ENCODE measurements around the gene SFXN2. TPM values are rescaled to one million over a fixed set of nuclear protein-coding genes. Genes with fewer than 3 reads are reported as not detected.
A peak's percentile ranks its signal among the peaks of the same experiment; 100 is the strongest.
"Not testable (repeated sequence)": the region's sequence is repeated elsewhere in the genome, so short reads cannot be mapped to it uniquely, and the experiment has no call there.

SFXN2 gene
- total RNA-seq, 1 experiment from 2014 or later = 18.9 TPM

DNA sequence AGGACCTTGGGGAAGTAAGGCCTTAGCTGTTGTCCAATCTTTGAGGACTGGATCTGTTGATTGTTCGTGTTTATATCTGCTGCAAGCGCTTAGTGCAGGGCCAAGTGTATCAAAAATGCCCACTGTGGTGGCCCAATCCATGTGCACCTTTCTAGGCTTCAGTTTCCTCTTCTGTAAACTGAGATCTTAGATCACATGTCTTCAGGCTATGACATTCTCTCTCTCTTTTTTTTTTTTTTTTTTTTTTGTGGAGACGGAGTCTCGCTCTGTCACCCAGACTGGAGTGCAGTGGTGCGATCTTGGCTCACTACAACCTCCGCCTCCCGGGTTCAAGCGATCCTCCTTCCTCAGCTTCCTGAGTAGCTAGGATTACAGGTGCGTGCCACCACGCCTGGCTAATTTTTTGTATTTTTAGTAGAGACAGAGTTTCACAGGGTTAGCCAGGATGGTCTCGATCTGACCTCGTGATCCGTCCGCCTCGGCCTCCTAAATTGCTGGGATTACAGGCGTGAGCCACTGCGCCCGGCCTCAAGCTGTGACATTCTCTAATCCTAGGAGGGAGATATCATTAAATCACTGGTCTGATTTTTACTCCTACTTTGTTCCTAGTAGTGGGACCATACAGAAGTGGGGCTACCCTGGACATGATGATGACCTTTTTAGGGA lies 2.6 kb downstream of the SFXN2 start:
- DNase-seq (ENCODE audit: low read depth) = not testable (repeated sequence)

GRCh38 chr10:102718220-102718619 lies 3.8 kb downstream of the SFXN2 start:
- DNase-seq (ENCODE audit: low read depth) = no peak

GRCh38 chr10:102720337-102720736 lies 5.9 kb downstream of the SFXN2 start:
- no peak for DNase-seq (ENCODE audit: low read depth)

DNA sequence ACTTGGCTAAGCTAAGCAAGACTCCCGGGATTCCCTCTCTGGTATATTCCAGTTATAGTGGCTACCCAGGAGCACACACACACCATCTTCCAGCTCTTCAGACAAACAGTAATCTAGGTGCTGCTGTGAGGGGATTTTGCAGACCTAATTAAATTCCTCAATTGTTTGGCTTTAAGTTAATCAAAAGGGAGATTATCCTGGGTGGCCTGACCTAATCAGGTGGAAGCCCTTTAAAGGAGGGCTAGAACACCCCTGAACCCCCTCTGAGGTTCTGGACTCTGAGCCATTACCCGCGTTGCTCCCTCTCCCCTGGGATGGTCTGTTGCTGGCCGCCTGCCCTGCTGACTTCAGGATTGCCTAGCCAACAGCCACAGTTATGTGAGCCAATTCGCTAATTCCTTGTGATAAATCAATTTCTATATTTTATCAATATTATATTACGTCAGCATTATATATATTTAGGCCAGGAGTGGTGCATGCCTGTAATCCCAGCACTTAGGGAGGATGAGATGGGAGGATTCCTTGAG lies 6.4 kb downstream of the SFXN2 start:
- DNase-seq (ENCODE audit: low read depth) = no peak

DNA sequence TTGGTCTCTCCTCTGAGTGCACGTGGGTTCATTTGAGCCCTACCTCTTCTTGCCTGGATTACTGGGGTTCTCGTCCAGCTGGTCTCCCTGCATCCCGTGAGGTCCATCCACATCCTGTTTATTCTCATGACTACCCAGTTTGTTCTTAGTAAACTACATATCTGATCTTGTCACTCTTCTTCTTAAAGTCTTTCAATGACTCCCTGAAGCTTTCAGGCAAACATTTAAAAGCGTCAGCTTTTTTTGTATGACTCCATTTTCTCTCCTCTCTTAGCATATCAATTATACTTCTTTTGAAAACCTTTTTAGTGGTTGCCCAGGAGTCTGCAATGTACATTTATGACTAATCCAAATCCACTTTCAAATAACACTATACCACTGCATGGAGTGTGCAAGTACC lies 7.5 kb downstream of the SFXN2 start:
- no peak for DNase-seq (ENCODE audit: low read depth)

DNA sequence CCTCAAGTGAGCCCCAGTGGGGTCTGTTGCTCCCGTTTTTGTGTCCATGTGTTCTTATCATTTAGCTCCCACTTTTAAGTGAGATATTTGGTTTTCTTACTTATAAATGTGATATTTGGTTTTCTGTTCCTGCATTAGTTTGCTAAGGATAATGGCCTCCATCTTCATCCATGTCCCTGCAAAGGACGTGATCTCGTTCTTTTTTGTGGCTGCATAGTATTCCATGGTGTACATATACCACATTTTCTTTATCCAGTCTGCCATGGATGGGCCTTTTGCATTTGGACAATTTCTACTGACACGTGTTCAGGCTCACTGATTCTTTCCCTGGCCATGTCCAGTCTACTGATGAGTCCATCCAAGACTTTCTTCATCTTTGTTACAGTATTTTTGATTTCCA lies 9.6 kb downstream of the SFXN2 start:
- DNase-seq (ENCODE audit: low read depth) = no peak

DNA sequence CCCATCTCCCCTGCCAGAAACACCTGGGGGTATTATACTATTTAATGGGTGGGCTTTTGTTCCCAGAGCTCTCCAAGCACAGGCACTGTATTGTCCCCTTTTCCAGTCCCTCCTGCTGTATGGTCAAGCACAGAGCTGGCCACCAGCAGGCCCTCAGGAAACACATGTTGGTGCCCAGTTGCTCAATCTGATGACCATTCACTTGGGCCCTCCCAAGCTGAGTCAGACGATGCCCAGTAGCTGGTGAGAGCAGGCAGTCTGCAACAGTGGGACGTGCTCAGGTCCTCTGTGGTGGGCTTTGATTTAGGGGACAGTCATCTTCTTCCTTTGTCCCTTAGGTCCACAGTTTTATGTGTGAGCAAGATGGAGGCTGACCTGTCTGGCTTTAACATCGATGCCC lies 11.8 kb downstream of the SFXN2 start:
- DNase-seq (ENCODE audit: low read depth) = no peak

GRCh38 chr10:102727037-102727818 lies 12.8 kb downstream of the SFXN2 start:
- no peak for DNase-seq (ENCODE audit: low read depth)

GRCh38 chr10:102729029-102730026 lies 14.9 kb downstream of the SFXN2 start:
- peak; percentile 71 for DNase-seq (ENCODE audit: low read depth)

- DNase-seq (ENCODE audit: low read depth) = no peak
Measured at GRCh38 chr10:102731222-102731800, 16.9 kb downstream of the SFXN2 start.

- DNase-seq (ENCODE audit: low read depth) = no peak
Measured at GRCh38 chr10:102732661-102733060, 18.2 kb downstream of the SFXN2 start.

- DNase-seq (ENCODE audit: low read depth) = no peak
Measured at GRCh38 chr10:102735065-102735562, 20.7 kb downstream of the SFXN2 start.

DNA sequence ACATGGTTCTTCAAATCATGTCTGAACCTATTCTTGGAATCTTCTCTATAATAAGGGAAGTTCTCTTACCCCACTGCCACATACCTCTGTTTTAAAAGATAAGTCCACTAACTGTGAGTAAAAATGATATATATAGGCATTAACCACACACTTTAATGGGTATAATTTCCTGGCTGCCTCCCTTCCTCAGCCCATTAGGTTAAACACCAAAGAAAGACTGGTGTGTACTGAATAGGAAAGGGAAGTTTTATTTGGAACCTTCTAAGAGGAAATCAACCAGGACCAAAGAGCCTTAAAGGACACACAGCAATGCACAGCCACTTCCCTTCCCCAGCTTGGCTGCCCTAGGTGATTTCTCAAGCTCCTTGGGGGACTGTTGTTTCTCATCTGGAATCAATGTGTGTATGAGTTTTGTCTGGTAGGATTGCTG lies 24.3 kb downstream of the SFXN2 start:
- no peak for DNase-seq (ENCODE audit: low read depth)

DNA sequence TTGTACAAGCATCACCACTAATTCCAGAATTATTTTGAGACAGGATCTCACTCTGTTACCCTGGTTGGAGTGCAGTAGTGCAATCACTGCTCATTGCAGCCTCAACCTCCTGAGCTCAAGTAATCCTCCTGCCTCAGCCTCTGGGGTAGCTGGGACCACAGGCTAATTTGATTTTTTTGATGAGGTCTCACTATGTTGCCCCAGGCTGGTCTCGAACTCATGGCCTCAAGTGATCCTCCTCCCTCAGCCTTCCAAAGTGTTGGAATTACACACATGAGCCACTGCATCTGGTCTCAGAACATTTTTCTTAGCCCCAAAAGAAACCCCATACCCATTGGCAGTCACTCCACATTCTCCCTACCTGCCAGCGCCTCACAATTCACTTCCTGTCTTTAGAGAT lies 25.8 kb downstream of the SFXN2 start:
- DNase-seq (ENCODE audit: low read depth) = no peak

- no peak for DNase-seq (ENCODE audit: low read depth)
Measured at GRCh38 chr10:102741726-102742237, 27.3 kb downstream of the SFXN2 start.

- not testable (repeated sequence) for DNase-seq (ENCODE audit: low read depth)
Measured at GRCh38 chr10:102742313-102742712, 27.9 kb downstream of the SFXN2 start.

- no peak for DNase-seq (ENCODE audit: low read depth)
Measured at GRCh38 chr10:102743078-102743587, 28.7 kb downstream of the SFXN2 start.

- DNase-seq (ENCODE audit: low read depth) = peak; percentile 99
Measured at GRCh38 chr10:102743588-102744373, 29.3 kb downstream of the SFXN2 start, which contains the start of gene WBP1L. Gene WBP1L (plus strand): TSS chr10:102743948. CDS start chr10:102744054, 106 bp downstream.

DNA sequence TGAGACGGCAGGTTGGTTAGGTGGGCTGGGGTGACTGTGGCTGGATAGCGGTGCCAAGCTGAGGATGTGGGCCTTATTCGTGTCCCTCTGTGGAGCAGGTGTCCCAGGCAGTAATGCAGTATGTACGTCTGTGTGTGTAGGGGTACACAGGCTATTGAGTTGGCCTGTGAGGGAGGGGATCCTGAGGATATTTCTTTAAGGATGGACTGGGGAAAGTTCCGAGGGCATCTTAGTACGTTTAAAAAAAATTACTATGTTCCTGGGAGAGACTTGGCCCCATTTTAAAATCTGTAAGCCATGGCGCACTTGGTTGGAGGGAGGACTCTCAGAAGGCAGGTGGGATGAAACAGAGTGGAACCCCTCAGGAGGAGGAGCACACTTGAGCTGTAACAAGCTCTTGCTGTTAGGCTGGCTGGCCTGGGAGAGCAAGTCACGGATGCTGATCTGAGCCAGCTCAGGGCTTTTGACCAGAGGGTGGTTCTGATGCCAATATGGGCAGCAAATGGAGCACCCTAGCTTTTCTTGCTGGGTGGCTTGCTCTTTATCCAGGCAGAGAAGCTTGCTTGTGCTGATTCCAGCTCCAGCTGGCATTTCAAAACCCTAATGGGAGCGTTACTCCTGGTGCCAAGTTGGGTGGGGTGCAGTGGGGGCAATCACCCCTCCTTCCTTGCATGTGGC lies 30.1 kb downstream of the SFXN2 start:
- DNase-seq (ENCODE audit: low read depth) = no peak

Measured in HT1080 (cell line).